ENCODE data around the gene SORCS2.

DNA sequence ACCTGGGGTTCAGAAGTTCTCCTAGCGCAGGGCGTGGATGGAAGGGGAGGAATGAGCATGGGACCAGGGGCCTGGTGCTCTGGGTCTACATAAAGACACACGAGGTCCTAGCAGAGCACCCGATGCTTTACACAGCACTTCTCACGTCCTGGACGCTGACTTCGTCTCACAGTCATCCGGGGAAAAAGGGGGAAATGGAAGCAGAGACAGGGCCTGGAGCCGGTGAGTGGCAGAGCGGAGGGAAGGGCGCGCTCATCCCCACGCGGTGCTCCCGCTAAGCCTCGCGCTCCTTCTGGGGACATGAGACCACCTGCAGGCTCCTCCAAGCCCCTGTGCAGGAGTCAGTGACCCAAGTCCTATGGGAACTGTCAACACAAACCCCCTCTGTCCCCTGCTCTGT lies 589.7 kb downstream of the SORCS2 start:
- TF ChIP-seq, protein P1, sequence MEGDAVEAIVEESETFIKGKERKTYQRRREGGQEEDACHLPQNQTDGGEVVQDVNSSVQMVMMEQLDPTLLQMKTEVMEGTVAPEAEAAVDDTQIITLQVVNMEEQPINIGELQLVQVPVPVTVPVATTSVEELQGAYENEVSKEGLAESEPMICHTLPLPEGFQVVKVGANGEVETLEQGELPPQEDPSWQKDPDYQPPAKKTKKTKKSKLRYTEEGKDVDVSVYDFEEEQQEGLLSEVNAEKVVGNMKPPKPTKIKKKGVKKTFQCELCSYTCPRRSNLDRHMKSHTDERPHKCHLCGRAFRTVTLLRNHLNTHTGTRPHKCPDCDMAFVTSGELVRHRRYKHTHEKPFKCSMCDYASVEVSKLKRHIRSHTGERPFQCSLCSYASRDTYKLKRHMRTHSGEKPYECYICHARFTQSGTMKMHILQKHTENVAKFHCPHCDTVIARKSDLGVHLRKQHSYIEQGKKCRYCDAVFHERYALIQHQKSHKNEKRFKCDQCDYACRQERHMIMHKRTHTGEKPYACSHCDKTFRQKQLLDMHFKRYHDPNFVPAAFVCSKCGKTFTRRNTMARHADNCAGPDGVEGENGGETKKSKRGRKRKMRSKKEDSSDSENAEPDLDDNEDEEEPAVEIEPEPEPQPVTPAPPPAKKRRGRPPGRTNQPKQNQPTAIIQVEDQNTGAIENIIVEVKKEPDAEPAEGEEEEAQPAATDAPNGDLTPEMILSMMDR (IDR thresholded peaks at IDR 0.05; ENCODE audit: insufficient read depth, low read depth, low read length), result no peak
- no peak for TF ChIP-seq EZH2 (IDR thresholded peaks at IDR 0.05; ENCODE audit: insufficient read depth, low read length)

All from astrocyte (in vitro differentiated cells and primary cell).